GM12878 (cell line): Measurements from ENCODE around the gene NEXMIF. TPM values are rescaled to one million over a fixed set of nuclear protein-coding genes. Genes with fewer than 3 reads are reported as not detected.

Experiments used
- ATAC-seq: fragments of 200-7000 bp; cut with Tn5 transposase; 3 replicates; pipeline ENCODE4 v1.9.1; 2020; ENCODE audit warnings: mild to moderate bottlenecking, moderate library complexity
- BruUV-seq: library from RNA; stranded (reverse); fragments of 400-500 nt; replicated peaks from 2 replicates; lab custom pipeline; 2021; lab: Mats Ljungman, UMichigan
- CTCF ChIA-PET: fragments of 300-600 bp; sonication (Branson Sonifier 250); formaldehyde crosslinking; extraction: SDS; loops from one replicate; lab custom pipeline; 2021; ENCODE audit warnings: inconsistent platforms; lab: Yijun Ruan, JAX
- POLR2A ChIA-PET: fragments of 350-600 bp; formaldehyde crosslinking; extraction: SDS; loops from one replicate; lab custom pipeline; 2021; ENCODE audit warnings: inconsistent platforms; lab: Charles Lee
- RAD21 ChIA-PET: fragments of 300-600 bp; sonication (Branson Sonifier 250); formaldehyde crosslinking; loops from one replicate; lab custom pipeline; 2023; ENCODE audit warnings: antibody characterized with exemption; ENCODE audit not compliant: unreplicated experiment; lab: Charles Lee
- SMC1A ChIA-PET: fragments of 300-600 bp; sonication (Branson Sonifier 250); formaldehyde crosslinking; loops from one replicate; lab custom pipeline; 2023; ENCODE audit not compliant: unreplicated experiment, uncharacterized antibody; lab: Charles Lee
- DNase-seq: peaks from one replicate; pipeline ENCODE4 v3.0.0-alpha.2; 2011; ENCODE audit warnings: low read depth, low spot score
- FAIRE-seq: peaks from 3 replicates; lab custom pipeline; 2011; peaks lifted over from hg19 to GRCh38; lab: Jason Lieb, UNC
- H2AFZ ChIP-seq: 2 replicates; pipeline ENCODE4 v1.6.0; 2011; ENCODE audit warnings: low read depth, low read length, control low read depth; ENCODE audit not compliant: control insufficient read depth
- H3K27ac ChIP-seq: 2 replicates; pipeline ENCODE4 v1.5.1; 2011; ENCODE audit warnings: control low read depth; ENCODE audit not compliant: control insufficient read depth, insufficient read depth
- H3K27me3 ChIP-seq, 2 experiments: replicated peaks in 1 of 2; 2 replicates each; pipeline versions ENCODE4 v1.6.0 to v1.6.1; 2011; ENCODE audit warnings: low read length in 1 of 2; ENCODE audit not compliant: control insufficient read depth in 2 of 2, insufficient read depth in 2 of 2
- H3K36me3 ChIP-seq, 2 experiments: 2 replicates each; pipeline ENCODE4 v1.5.1; 2011; ENCODE audit warnings: low read length in 1 of 2; ENCODE audit not compliant: control insufficient read depth in 2 of 2, insufficient read depth in 2 of 2
- H3K4me1 ChIP-seq: 2 replicates; pipeline ENCODE4 v1.6.1; 2011; ENCODE audit warnings: mild to moderate bottlenecking, low read length, moderate library complexity, mixed read lengths; ENCODE audit not compliant: control insufficient read depth, insufficient read depth
- H3K4me2 ChIP-seq: 2 replicates; pipeline ENCODE4 v1.6.0; 2011; ENCODE audit warnings: control low read depth; ENCODE audit not compliant: control insufficient read depth, insufficient read depth
- H3K4me3 ChIP-seq: fragments of 200-600 bp; sonication (generic); 2 replicates; pipeline ENCODE4 v1.5.1; 2016
- H3K79me2 ChIP-seq: 2 replicates; pipeline ENCODE4 v1.6.0; 2011; ENCODE audit warnings: low read length; ENCODE audit not compliant: control insufficient read depth, insufficient read depth
- H3K9ac ChIP-seq: 2 replicates; pipeline ENCODE4 v1.8.0; 2011; ENCODE audit warnings: low read length, control low read depth, mixed read lengths; ENCODE audit not compliant: control insufficient read depth, insufficient read depth
- H3K9me3 ChIP-seq: replicated peaks from 3 replicates; pipeline ENCODE4 v1.5.1; 2011; ENCODE audit warnings: mild to moderate bottlenecking, low read length; ENCODE audit not compliant: control insufficient read depth, insufficient read depth
- H4K20me1 ChIP-seq: 2 replicates; pipeline ENCODE4 v1.6.0; 2011; ENCODE audit not compliant: control insufficient read depth, insufficient read depth
- ASH2L ChIP-seq: fragments of 300-600, 200-600 bp; sonication (generic); IDR thresholded peaks from 2 replicates; pipeline ENCODE4 v1.6.1; 2017; ENCODE audit warnings: low read depth, mild to moderate bottlenecking, borderline replicate concordance
- ATF3 ChIP-seq: IDR thresholded peaks from 2 replicates; pipeline ENCODE4 v1.6.1; 2011; ENCODE audit warnings: low read depth, mild to moderate bottlenecking, low read length, moderate library complexity, borderline replicate concordance; ENCODE audit errors: extremely low read depth
- ATF7 ChIP-seq: fragments of 450-650 bp; IDR thresholded peaks from 2 replicates; pipeline ENCODE4 v1.6.1; 2016; ENCODE audit warnings: low read depth, mild to moderate bottlenecking
- BACH1 ChIP-seq: fragments of 450-650 bp; IDR thresholded peaks from 2 replicates; pipeline ENCODE4 v1.6.1; 2017; ENCODE audit warnings: mild to moderate bottlenecking, borderline replicate concordance
- E2F8 ChIP-seq: fragments of 450-650 bp; IDR thresholded peaks from 2 replicates; pipeline ENCODE4 v1.6.1; 2018; ENCODE audit warnings: mild to moderate bottlenecking, low read depth, moderate library complexity; ENCODE audit not compliant: partially characterized antibody
- EED ChIP-seq: sonication (generic); IDR thresholded peaks from 2 replicates; pipeline ENCODE4 v1.6.1; 2016; ENCODE audit warnings: antibody characterized with exemption, low read depth
- JUND ChIP-seq: IDR thresholded peaks from 2 replicates; pipeline ENCODE4 v1.6.1; 2012; ENCODE audit warnings: low read depth, mild to moderate bottlenecking, low read length, improper control_type of control experiment, moderate library complexity
- KLF5 ChIP-seq: fragments of 450-650 bp; IDR thresholded peaks from 2 replicates; pipeline ENCODE4 v1.6.1; 2014; ENCODE audit warnings: mild to moderate bottlenecking; ENCODE audit not compliant: partially characterized antibody
- MXI1 ChIP-seq: fragments of 150-350 bp; IDR thresholded peaks from 2 replicates; pipeline ENCODE4 v1.6.1; 2011; ENCODE audit warnings: low read depth, mild to moderate bottlenecking, inconsistent platforms, low read length, improper control_type of control experiment
- NFYA ChIP-seq: IDR thresholded peaks from 2 replicates; pipeline ENCODE4 v1.6.1; 2011; ENCODE audit warnings: low read depth, mild to moderate bottlenecking, low read length, improper control_type of control experiment, borderline replicate concordance
- PAX5 ChIP-seq: IDR thresholded peaks from 2 replicates; pipeline ENCODE4 v1.6.1; 2011; ENCODE audit warnings: low read depth, low read length, borderline replicate concordance
- PAX8 ChIP-seq: fragments of 450-650 bp; IDR thresholded peaks from 2 replicates; pipeline ENCODE4 v1.6.1; 2017; ENCODE audit warnings: mild to moderate bottlenecking, moderate library complexity
- POLR2AphosphoS2 ChIP-seq: IDR thresholded peaks from 2 replicates; pipeline ENCODE4 v1.6.1; 2011; ENCODE audit warnings: low read depth, mild to moderate bottlenecking, low read length, improper control_type of control experiment, moderate library complexity
- RBBP5 ChIP-seq: fragments of 200-600 bp; sonication (generic); conservative IDR thresholded peaks from 2 replicates; pipeline ENCODE4 v1.6.1; 2016
- RCOR1 ChIP-seq: conservative IDR thresholded peaks from 2 replicates; pipeline ENCODE4 v1.6.1; 2012; ENCODE audit warnings: low read depth, low read length, improper control_type of control experiment
- TARDBP ChIP-seq: IDR thresholded peaks from 2 replicates; pipeline ENCODE4 v1.6.1; 2016; ENCODE audit warnings: borderline replicate concordance
- TCF3 ChIP-seq: IDR thresholded peaks from 2 replicates; pipeline ENCODE4 v1.6.1; 2012; ENCODE audit warnings: low read depth, mild to moderate bottlenecking, low read length, borderline replicate concordance; ENCODE audit not compliant: insufficient read depth
- TCF7 ChIP-seq: IDR thresholded peaks from 2 replicates; pipeline ENCODE4 v1.6.1; 2014; ENCODE audit warnings: antibody characterized with exemption, borderline replicate concordance
- USF1 ChIP-seq: IDR thresholded peaks from 2 replicates; pipeline ENCODE4 v1.6.1; 2011; ENCODE audit warnings: borderline replicate concordance, low read depth, mild to moderate bottlenecking, moderate library complexity, mixed read lengths, low read length; ENCODE audit not compliant: insufficient read depth; ENCODE audit errors: extremely low read length
- ZBED1 ChIP-seq: IDR thresholded peaks from 2 replicates; pipeline ENCODE4 v1.6.1; 2016; ENCODE audit warnings: borderline replicate concordance
- WGBS: methylation state at CpG from one replicate; pipeline ENCODE4 v1.1.6; 2016; ENCODE audit warnings: low lambda C conversion rate; ENCODE audit not compliant: insufficient replicate concordance, insufficient coverage; ENCODE audit errors: missing lambda C conversion rate; 5-methylcytosine and 5-hydroxymethylcytosine counted together
- in situ Hi-C: fragments of 300-500 bp; cut with MboI; formaldehyde crosslinking; loops from 9 replicates; pipeline ENCODE4 v1.14.3; 2018; ENCODE audit warnings: mixed read lengths
- intact Hi-C: fragments of 100-400 bp; cut with micrococcal nuclease; formaldehyde crosslinking; loops from one replicate; pipeline ENCODE4 v1.14.2; 2022; ENCODE audit not compliant: unreplicated experiment
- polyA plus RNA-seq, 11 experiments: library from polyadenylated mRNA; depleted of rRNA in 4 of 11; unstranded in 6 of 11; stranded (reverse) in 5 of 11; fragments of >200 nt; fragmentation: Nextera tagmentation in 4 of 11; fragmentation: Illumina TruSeq in 1 of 11; extraction: Ambion mirVana in 4 of 11; extraction: Trizol in 1 of 11; gene quantifications; 1 replicate in 1 of 11; 2 replicates in 10 of 11; pipeline versions ENCODE4 v1.2.1 to v1.2.3, GENCODE V29; 2011 to 2016; ENCODE audit warnings: inconsistent platforms in 2 of 11, missing spikeins in 2 of 11, low read depth in 1 of 11
- total RNA-seq, 4 experiments: library from RNA; depleted of rRNA in 3 of 4; stranded (reverse); fragments of >200 nt in 3 of 4; fragmentation: Illumina TruSeq in 1 of 4; extraction: Trizol in 1 of 4; gene quantifications; 2 replicates each; pipeline versions ENCODE4 v1.2.1 to v1.2.3, GENCODE V29; 2013 to 2021

NEXMIF gene
- total and polyA plus RNA-seq, 10 of the 15 experiments (the other 5 are each of a cell fraction or from before 2014, with no cell fraction given), result 0.75 to 10.4 (median 4.3) TPM

GRCh38 chrX:74814681-74815080, 110.6 kb downstream of the NEXMIF start (continued):
- no peak for TF ChIP-seq ATF3
- TF ChIP-seq ATF7, result no peak
- TF ChIP-seq BACH1, result no peak
- no peak for TF ChIP-seq ASH2L
- TF ChIP-seq USF1, result no peak
- no peak for TF ChIP-seq PAX8

GRCh38 chrX:74804574-74804973, 120.7 kb downstream of the NEXMIF start:
- no peak overlapping the region for H3K4me3 ChIP-seq
- no peaks in the 10 kb centered on the region for H4K20me1 ChIP-seq
- H3K9me3 ChIP-seq, result no peaks in the 10 kb centered on the region; the same call in 2 of the 3 replicates
- H3K4me2 ChIP-seq, result no peak overlapping the region
- POLR2A ChIA-PET, result no interaction called here
- no peaks in the 10 kb centered on the region for H3K36me3 ChIP-seq
- no peak overlapping the region for H2AFZ ChIP-seq
- ATAC-seq (no peak), DNase-seq (no peak), FAIRE-seq (no peak)
- H3K9ac ChIP-seq, result no peak overlapping the region
- no peak overlapping the region for H3K27ac ChIP-seq
- no peaks in the 10 kb centered on the region for H3K4me1 ChIP-seq
- WGBS, result 53% methylated on average over 5 of the region's 5 CpGs
- RAD21 ChIA-PET, result no interaction called here
- no TSS peak for BruUV-seq
- H3K27me3 ChIP-seq, result no peaks in the 10 kb centered on the region
- in situ Hi-C loops, result no loop called here
- intact Hi-C loops, result no loop called here
- SMC1A ChIA-PET, result no interaction called here
- H3K79me2 ChIP-seq, result no peaks in the 10 kb centered on the region
- CTCF ChIA-PET, result no interaction called here
- TF ChIP-seq JUND (no peak), TCF3 (no peak), ZBED1 (no peak), TCF7 (no peak), MXI1 (no peak), POLR2AphosphoS2 (no peak), TARDBP (no peak), KLF5 (no peak), NFYA (no peak), EED (no peak), RCOR1 (no peak), RBBP5 (no peak), PAX5 (no peak), E2F8 (no peak), ASH2L (no peak)
